H1 (cell line): Measurements from ENCODE around the gene TMEM72. TPM values are rescaled to one million over a fixed set of nuclear protein-coding genes. Genes with fewer than 3 reads are reported as not detected.

Source experiments
- CTCF ChIA-PET: fragments of 300-600 bp; sonication (Branson Sonifier 250); formaldehyde crosslinking; loops from one replicate; lab custom pipeline; 2021; ENCODE audit not compliant: partially characterized antibody; lab: Charles Lee
- POLR2A ChIA-PET: fragments of 300-600 bp; sonication (Branson Sonifier 250); formaldehyde crosslinking; loops from one replicate; lab custom pipeline; 2021; ENCODE audit warnings: inconsistent platforms; ENCODE audit not compliant: partially characterized antibody; lab: Charles Lee
- DNase-seq, 2 experiments: peaks; one replicate each; pipeline versions ENCODE4 v3.0.0 to v3.0.0-alpha.2; 2010 to 2022; ENCODE audit warnings: low spot score in 2 of 2, low read depth in 1 of 2, mixed read lengths in 1 of 2
- FAIRE-seq: peaks from 2 replicates; lab custom pipeline; 2011; peaks lifted over from hg19 to GRCh38; lab: Jason Lieb, UNC
- H2AFZ ChIP-seq: 2 replicates; pipeline ENCODE4 v1.8.1; 2012; ENCODE audit warnings: low read length, inconsistent platforms
- H2AK5ac ChIP-seq: 2 replicates; pipeline ENCODE4 v1.6.1; 2013; ENCODE audit warnings: low read depth, low read length
- H2BK120ac ChIP-seq: replicated peaks from 2 replicates; pipeline ENCODE3; 2013; ENCODE audit warnings: low read depth, low read length, inconsistent platforms
- H2BK12ac ChIP-seq: 2 replicates; pipeline ENCODE4 v1.6.1; 2013; ENCODE audit warnings: low read depth, low read length
- H2BK15ac ChIP-seq: 2 replicates; pipeline ENCODE4 v1.6.1; 2013; ENCODE audit warnings: low read length
- H2BK20ac ChIP-seq: 2 replicates; pipeline ENCODE4 v1.6.1; 2013; ENCODE audit warnings: low read length
- H2BK5ac ChIP-seq: 2 replicates; pipeline ENCODE4 v1.6.1; 2013; ENCODE audit warnings: low read depth, low read length
- H3K14ac ChIP-seq: 2 replicates; pipeline ENCODE4 v1.6.1; 2013; ENCODE audit warnings: inconsistent platforms; ENCODE audit not compliant: insufficient read length
- H3K18ac ChIP-seq: 2 replicates; pipeline ENCODE4 v1.6.1; 2013; ENCODE audit warnings: low read length; ENCODE audit errors: extremely low read depth
- H3K23ac ChIP-seq: 2 replicates; pipeline ENCODE4 v1.6.1; 2013; ENCODE audit warnings: inconsistent platforms; ENCODE audit not compliant: insufficient read length
- H3K23me2 ChIP-seq: 2 replicates; pipeline ENCODE4 v1.6.1; 2013; ENCODE audit warnings: low read depth, low read length
- H3K27ac ChIP-seq: 2 replicates; pipeline ENCODE4 v1.6.1; 2011; ENCODE audit warnings: low read depth, low read length, inconsistent platforms
- H3K27me3 ChIP-seq, 4 experiments: replicated peaks in 1 of 4; 1 replicate in 1 of 4; 2 replicates in 3 of 4; pipeline versions ENCODE4 v1.6.1 to v1.8.1; 2011 to 2013; ENCODE audit warnings: low read length in 3 of 4, mild to moderate bottlenecking in 3 of 4, inconsistent platforms in 2 of 4, mixed read lengths in 2 of 4, moderate library complexity in 1 of 4; ENCODE audit not compliant: control insufficient read depth in 3 of 4, insufficient read depth in 3 of 4; ENCODE audit errors: extremely low read depth in 1 of 4
- H3K36me3 ChIP-seq, 4 experiments: 2 replicates each; pipeline versions ENCODE4 v1.6.1 to v1.8.1; 2011 to 2013; ENCODE audit warnings: mild to moderate bottlenecking in 4 of 4, low read length in 3 of 4, moderate library complexity in 2 of 4, control low read depth in 1 of 4, inconsistent platforms in 1 of 4; ENCODE audit not compliant: insufficient read depth in 4 of 4, control insufficient read depth in 2 of 4
- H3K4ac ChIP-seq: replicated peaks from 2 replicates; pipeline ENCODE3; 2013; ENCODE audit warnings: low read length, low read depth, mixed read lengths, inconsistent platforms; ENCODE audit not compliant: insufficient read length
- H3K4me1 ChIP-seq, 4 experiments: replicated peaks in 1 of 4; 1 replicate in 1 of 4; 2 replicates in 3 of 4; pipeline versions ENCODE4 v1.6.1 to v1.8.1; 2011 to 2013; ENCODE audit warnings: low read length in 3 of 4, inconsistent platforms in 2 of 4, mixed read lengths in 1 of 4; ENCODE audit not compliant: insufficient read depth in 4 of 4, control insufficient read depth in 3 of 4
- H3K4me2 ChIP-seq, 2 experiments: 2 replicates each; pipeline versions ENCODE4 v1.6.1 to v1.8.1; 2011 to 2013; ENCODE audit warnings: low read depth in 2 of 2, low read length in 2 of 2, control low read depth in 1 of 2, inconsistent platforms in 1 of 2, mild to moderate bottlenecking in 1 of 2; ENCODE audit not compliant: insufficient read depth in 1 of 2
- H3K4me3 ChIP-seq, 4 experiments: fragments of 200-600, 300-600 bp in 1 of 4; sonication (generic), shearing (Covaris generic), sonication (Bioruptor Twin) in 1 of 4; 2 replicates each; pipeline versions ENCODE4 v1.5.1 to v1.8.1; 2011 to 2016; ENCODE audit warnings: low read length in 4 of 4, low read depth in 3 of 4, control low read depth in 2 of 4, inconsistent platforms in 2 of 4, mild to moderate bottlenecking in 2 of 4, mixed read lengths in 1 of 4, moderate library complexity in 1 of 4; ENCODE audit not compliant: insufficient read depth in 2 of 4; ENCODE audit errors: extremely low read depth in 1 of 4
- H3K56ac ChIP-seq: replicated peaks from 2 replicates; pipeline ENCODE3; 2013; ENCODE audit warnings: low read depth, mild to moderate bottlenecking, mixed read lengths, low read length, inconsistent platforms; ENCODE audit not compliant: insufficient read length
- H3K79me1 ChIP-seq: 2 replicates; pipeline ENCODE4 v1.6.1; 2013; ENCODE audit warnings: low read depth, low read length, control low read depth
- H3K79me2 ChIP-seq, 2 experiments: 2 replicates each; pipeline versions ENCODE4 v1.6.1 to v1.8.1; 2012 to 2013; ENCODE audit warnings: low read length in 2 of 2, mild to moderate bottlenecking in 2 of 2, inconsistent platforms in 1 of 2; ENCODE audit not compliant: insufficient read depth in 2 of 2, control insufficient read depth in 1 of 2
- H3K9ac ChIP-seq, 4 experiments: replicated peaks in 1 of 4; 1 replicate in 1 of 4; 2 replicates in 3 of 4; pipeline versions ENCODE4 v1.6.1 to v1.8.1; 2011 to 2013; ENCODE audit warnings: low read depth in 3 of 4, low read length in 3 of 4, control low read depth in 2 of 4, mild to moderate bottlenecking in 2 of 4, moderate library complexity in 2 of 4, inconsistent platforms in 1 of 4; ENCODE audit errors: extremely low read depth in 1 of 4
- H3K9me3 ChIP-seq, 2 experiments: 2 replicates each; pipeline versions ENCODE4 v1.6.1 to v1.8.1; 2012 to 2013; ENCODE audit warnings: mild to moderate bottlenecking in 2 of 2, moderate library complexity in 2 of 2, control low read depth in 1 of 2, inconsistent platforms in 1 of 2, low read depth in 1 of 2, low read length in 1 of 2, mixed read lengths in 1 of 2; ENCODE audit not compliant: insufficient read depth in 2 of 2
- H4K20me1 ChIP-seq, 2 experiments: replicated peaks in 1 of 2; 2 replicates each; pipeline versions ENCODE3 to v1.8.1; 2011 to 2013; ENCODE audit warnings: inconsistent platforms in 2 of 2, low read length in 2 of 2, mild to moderate bottlenecking in 1 of 2; ENCODE audit not compliant: insufficient read depth in 2 of 2, control insufficient read depth in 1 of 2
- H4K5ac ChIP-seq: 2 replicates; pipeline ENCODE4 v1.6.1; 2013; ENCODE audit warnings: low read length, low read depth, mixed read lengths, inconsistent platforms; ENCODE audit not compliant: insufficient read length
- H4K8ac ChIP-seq: 2 replicates; pipeline ENCODE4 v1.8.0; 2013; ENCODE audit warnings: mild to moderate bottlenecking, moderate library complexity, low read length, inconsistent platforms; ENCODE audit not compliant: insufficient read depth; ENCODE audit errors: extremely low read depth
- H4K91ac ChIP-seq: replicated peaks from 2 replicates; pipeline ENCODE3; 2013; ENCODE audit warnings: low read length, mixed read lengths, inconsistent platforms; ENCODE audit not compliant: insufficient read length
- WGBS, 2 experiments: shearing (Covaris generic) in 1 of 2; methylation state at CpG; one replicate each; pipeline versions ENCODE4 v1.1.6 to v1.1.7; 2013 to 2015; ENCODE audit warnings: low lambda C conversion rate in 2 of 2, mixed read lengths in 2 of 2, inconsistent platforms in 1 of 2, low coverage in 1 of 2, missing lambda C conversion rate in 1 of 2; ENCODE audit not compliant: insufficient replicate concordance in 2 of 2, insufficient coverage in 1 of 2, insufficient read length in 1 of 2; ENCODE audit errors: extremely low coverage in 1 of 2, missing lambda C conversion rate in 1 of 2; 5-methylcytosine and 5-hydroxymethylcytosine counted together
- polyA plus RNA-seq, 7 experiments: library from polyadenylated mRNA; depleted of rRNA in 3 of 7; stranded (reverse) in 5 of 7; unstranded in 2 of 7; fragments of >200 nt in 5 of 7; fragments of 200-250 nt in 2 of 7; gene quantifications; 1 replicate in 5 of 7; 2 replicates in 1 of 7; 4 replicates in 1 of 7; pipeline versions ENCODE4 v1.2.1 to v1.2.3, GENCODE V29; 2011 to 2013; ENCODE audit warnings: missing spikeins in 2 of 7, mixed read lengths in 2 of 7
- total RNA-seq: library from RNA; stranded (reverse); fragmentation: NEBNext Ultra II Directional; extraction: Animal tissue kit (Norgen Biotek cat#: 25700); gene quantifications from 2 replicates; pipeline ENCODE4 v1.2.1, GENCODE V29; 2021

Gene TMEM72
- total and polyA plus RNA-seq, 2 of the 8 experiments (the other 6 are each of a cell fraction or from before 2014, with no cell fraction given), result not detected

DNA sequence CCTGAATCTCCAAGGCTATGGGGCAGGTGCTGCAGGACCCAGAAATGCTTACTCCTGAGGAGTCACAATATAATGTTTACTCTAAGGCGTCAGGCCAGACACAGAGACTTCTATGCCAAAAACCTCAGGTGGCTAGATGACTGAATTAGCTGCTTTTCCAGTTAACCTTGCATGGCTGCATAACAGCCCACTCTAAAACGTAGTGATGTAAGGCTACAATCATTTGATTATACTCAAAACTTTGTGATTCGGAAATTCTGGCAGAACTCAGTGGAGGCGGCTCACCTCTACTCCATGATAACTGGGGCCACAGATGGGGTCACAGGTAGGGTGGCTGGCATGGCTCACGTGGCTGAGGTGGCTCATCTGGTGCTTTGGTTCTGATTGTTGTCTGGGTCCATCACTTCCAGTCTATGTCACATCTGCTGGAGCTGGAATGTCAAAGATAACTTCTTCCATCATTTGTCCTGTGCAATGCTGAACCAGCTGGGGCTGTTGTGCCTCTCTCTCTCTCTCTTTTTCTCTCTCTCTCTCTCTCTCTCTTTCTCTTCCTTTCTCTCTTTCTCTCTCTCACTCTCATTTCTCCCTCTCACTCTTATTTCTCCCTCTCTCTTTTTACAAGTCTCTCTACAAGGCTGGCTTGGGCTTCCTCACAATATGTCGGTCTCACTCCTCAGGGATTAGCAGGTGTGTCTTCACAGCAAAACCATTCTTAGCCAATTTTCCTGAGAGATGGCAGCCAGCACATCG is 11.8 kb downstream of the TMEM72 start:
- Histone ChIP-seq H3K4me2 (no peak overlapping the region), H3K4me3 (no peak overlapping the region), H3K23me2 (peaks cover 5% of the 10 kb centered on the region; the same call in 1 of the 2 replicates), H2BK20ac (no peak overlapping the region), H4K20me1 (no peaks in the 10 kb centered on the region), H3K9me3 (peaks cover 0 to 3% of the 10 kb centered on the region in 2 experiments; a peak in 2 of 4 replicates), H2BK15ac (no peak overlapping the region), H3K23ac (no peak overlapping the region), H3K79me1 (no peaks in the 10 kb centered on the region), H3K14ac (no peak overlapping the region), H3K9ac (no peak overlapping the region), H3K36me3 (no peaks in the 10 kb centered on the region), H2AK5ac (no peak overlapping the region), H3K79me2 (no peaks in the 10 kb centered on the region), H4K5ac (no peak overlapping the region), H3K4me1 (peaks cover 0 to 7% (median 0%) of the 10 kb centered on the region in 4 experiments; a peak in 1 of 7 replicates), H2BK5ac (no peak overlapping the region), H3K27me3 (peaks cover 0 to 6% (median 2%) of the 10 kb centered on the region in 4 experiments; a peak in 2 of 7 replicates), H3K4ac (no peak overlapping the region), H3K56ac (no peak overlapping the region), H3K18ac (no peak overlapping the region), H3K27ac (no peak overlapping the region), H4K91ac (no peak overlapping the region), H4K8ac (no peak overlapping the region), H2BK12ac (no peak overlapping the region), H2BK120ac (no peak overlapping the region), H2AFZ (no peak overlapping the region)
- ChIA-PET CTCF (interaction anchor here (0.7 to 6.0 kb wide), 7 partner anchors 12 to 67 kb away, joined by 3 to 35 read pairs (median 4); no protein-coding TSS in a partner anchor), POLR2A (interaction anchor here (0.9 to 1.0 kb wide), 2 partner anchors 15 to 77 kb away, joined by 3 to 4 read pairs; partner anchors contain the start of gene ZNF22)
- FAIRE-seq, result no peak
- WGBS, 2 experiments, result 85% methylated on average over 7 of the region's 7 CpGs; no CpG with 5 or more reads in 1 of the 2 experiments
- DNase-seq, result no peak
